Fibroblast of peridontal ligament (primary cell): Measurements from ENCODE around the gene PLIN3.
A peak's percentile ranks its signal among the peaks of the same experiment; 100 is the strongest.
"Not testable (repeated sequence)": the region's sequence is repeated elsewhere in the genome, so short reads cannot be mapped to it uniquely, and the experiment has no call there.

ENCODE experiments used
- DNase-seq: peaks from one replicate; pipeline ENCODE4 v3.0.0-alpha.2; 2010; ENCODE audit errors: extremely low read depth

The PLIN3 gene

GRCh38 chr19:4811328-4812131, 55.9 kb downstream of the PLIN3 start:
- peak; percentile 53 for DNase-seq

DNA sequence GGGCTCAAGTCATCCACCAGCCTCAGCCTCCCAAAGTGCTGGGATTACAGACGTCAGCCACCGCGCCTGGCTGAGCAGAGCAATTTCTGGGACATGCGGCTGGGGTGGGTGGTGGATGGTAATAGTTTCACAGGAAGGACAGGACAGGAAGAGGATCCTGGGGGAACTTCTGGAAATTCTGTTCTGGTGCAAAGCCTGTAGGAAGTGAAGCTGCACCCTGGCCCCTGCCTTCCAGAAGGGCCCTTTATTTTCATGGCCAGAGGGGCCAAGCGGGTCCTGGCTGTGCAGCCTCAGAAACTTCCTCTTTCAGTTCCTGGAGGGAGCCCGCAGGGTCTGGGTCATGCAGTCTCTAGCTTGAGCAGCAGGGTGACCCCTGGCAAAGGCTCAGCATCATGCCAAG, 60.3 kb downstream of the PLIN3 start:
- no peak for DNase-seq

- no peak for DNase-seq
Measured at GRCh38 chr19:4806384-4806783, 61.1 kb downstream of the PLIN3 start.

GRCh38 chr19:4805140-4805539, 62.3 kb downstream of the PLIN3 start:
- not testable (repeated sequence) for DNase-seq

- peak; percentile 38 for DNase-seq
Measured at GRCh38 chr19:4803736-4804695, 63.5 kb downstream of the PLIN3 start.

- no peak for DNase-seq
Measured at GRCh38 chr19:4802711-4803110, 64.8 kb downstream of the PLIN3 start.

GRCh38 chr19:4801085-4801619, 66.3 kb downstream of the PLIN3 start:
- no peak for DNase-seq

GRCh38 chr19:4800591-4801081, 66.8 kb downstream of the PLIN3 start:
- no peak for DNase-seq

- DNase-seq: no peak
Measured at GRCh38 chr19:4795400-4795799, 72.1 kb downstream of the PLIN3 start.

- no peak for DNase-seq
Measured at GRCh38 chr19:4794971-4795370, 72.5 kb downstream of the PLIN3 start.

- DNase-seq: not testable (repeated sequence)
Measured at GRCh38 chr19:4793278-4793677, 74.2 kb downstream of the PLIN3 start.

DNA sequence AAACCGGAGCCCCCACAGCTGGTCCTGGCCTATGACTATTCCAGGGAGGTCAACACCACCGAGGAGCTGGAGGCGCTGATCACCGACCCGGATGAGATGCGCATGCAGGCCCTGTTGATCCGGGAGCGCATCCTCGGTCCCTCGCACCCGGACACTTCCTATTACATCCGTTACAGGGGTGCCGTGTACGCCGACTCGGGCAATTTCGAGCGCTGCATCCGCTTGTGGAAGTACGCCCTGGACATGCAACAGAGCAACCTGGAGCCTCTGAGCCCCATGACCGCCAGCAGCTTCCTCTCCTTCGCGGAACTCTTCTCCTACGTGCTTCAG, 74.6 kb downstream of the PLIN3 start:
- not testable (repeated sequence) for DNase-seq

- not testable (repeated sequence) for DNase-seq
Measured at GRCh38 chr19:4792019-4792865, 75.2 kb downstream of the PLIN3 start.

DNA sequence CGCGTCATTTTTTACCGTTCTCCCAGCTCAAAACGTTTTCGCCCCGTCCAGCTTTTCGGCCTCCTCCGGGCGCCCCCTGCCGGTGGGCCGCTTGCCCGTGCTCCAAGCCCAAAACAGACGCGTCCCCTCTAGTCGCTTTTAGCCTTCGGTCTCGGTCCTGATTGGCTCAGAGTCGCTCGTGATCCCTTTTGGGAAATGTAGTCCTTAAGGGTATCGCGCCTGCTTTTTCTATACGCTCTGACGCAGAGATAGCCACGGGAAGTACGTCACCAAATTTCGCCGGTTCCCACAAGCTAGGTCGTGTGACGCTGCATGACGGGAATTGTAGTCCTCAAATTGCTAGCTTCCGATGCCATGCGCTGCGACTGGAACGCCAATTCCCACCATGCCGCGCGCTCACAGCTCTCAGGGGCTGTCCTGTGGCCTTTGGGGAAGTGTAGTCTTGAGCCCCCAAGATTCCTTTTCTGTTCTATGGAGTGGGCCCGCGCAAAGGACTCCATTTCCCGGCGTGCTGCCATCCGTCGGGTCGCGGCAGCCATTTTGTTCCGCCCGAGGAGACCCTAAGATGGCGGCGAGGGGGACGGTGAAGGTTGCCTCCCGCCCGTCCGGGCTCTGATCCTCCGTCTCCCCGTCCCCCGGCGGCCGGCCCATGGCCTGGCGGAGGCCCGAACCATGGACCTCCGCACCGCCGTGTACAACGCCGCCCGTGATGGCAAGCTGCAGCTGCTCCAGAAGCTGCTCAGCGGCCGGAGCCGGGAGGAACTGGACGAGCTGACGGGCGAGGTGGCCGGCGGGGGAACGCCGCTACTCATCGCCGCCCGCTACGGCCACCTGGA, 76.1 kb downstream of the PLIN3 start, which contains the start of gene FEM1A:
FEM1A (plus strand) TSS at position 552 of the 836 bp plus-strand sequence; CDS start at position 673, 121 bp downstream.
- DNase-seq: peak; percentile 100
